ENCODE results near the gene ARID3A.

- TF ChIP-seq CTCF (IDR thresholded peaks at IDR 0.05; ENCODE audit: insufficient read depth, low read length) = no peak
- TF ChIP-seq REST (IDR thresholded peaks at IDR 0.05; ENCODE audit: insufficient replicate concordance, low read depth) = no peak
- no peak for TF ChIP-seq GABPA (IDR thresholded peaks at IDR 0.05; ENCODE audit: low read depth)
- TF ChIP-seq SPI1 (IDR thresholded peaks at IDR 0.05; ENCODE audit: borderline replicate concordance, low read depth) = no peak
These were observed 3.5 kb downstream of the ARID3A start for GRCh38 chr19:929203-929890.

Measured in HL-60 (cell line).